Left lung (tissue), 10 donors: ENCODE measurements around the gene ZCCHC8. TPM values are rescaled to one million over a fixed set of nuclear protein-coding genes. Genes with fewer than 3 reads are reported as not detected.
"Not testable (repeated sequence)": the region's sequence is repeated elsewhere in the genome, so short reads cannot be mapped to it uniquely, and the experiment has no call there.

Source experiments
- ATAC-seq: fragments of 200-7000 bp; cut with Tn5 transposase; one replicate; pipeline ENCODE4 v1.9.1; 2020; ENCODE audit warnings: moderate library complexity
- DNase-seq, 4 donors: peaks; one replicate each; pipeline ENCODE4 v3.0.0-alpha.2; 2013 to 2020
- H3K27ac ChIP-seq, 2 donors: fragments of 200-600 bp; sonication (generic) in 1 of 2; one replicate each; pipeline versions ENCODE4 v1.5.0 to v1.8.0; 2020 to 2021
- H3K27me3 ChIP-seq, 2 donors: fragments of 200-600 bp; sonication (generic) in 1 of 2; one replicate each; pipeline versions ENCODE4 v1.5.0 to v1.8.0; 2020 to 2021
- H3K36me3 ChIP-seq, 2 donors: fragments of 200-600 bp; sonication (generic) in 1 of 2; one replicate each; pipeline versions ENCODE4 v1.5.0 to v1.8.0; 2020 to 2021
- H3K4me1 ChIP-seq, 2 donors: fragments of 200-600 bp; one replicate each; pipeline ENCODE4 v1.8.0; 2021
- H3K4me3 ChIP-seq, 2 donors: fragments of 200-600 bp; sonication (generic) in 1 of 2; one replicate each; pipeline versions ENCODE4 v1.5.0 to v1.8.0; 2020 to 2021; ENCODE audit warnings: mild to moderate bottlenecking in 1 of 2
- H3K9me3 ChIP-seq, 2 donors: fragments of 200-600 bp; sonication (generic) in 1 of 2; one replicate each; pipeline versions ENCODE4 v1.5.0 to v1.8.0; 2020 to 2021
- intact Hi-C, 2 donors: fragments of 100-400 bp; cut with DNase I; formaldehyde crosslinking; loops; one replicate each; pipeline versions ENCODE4 v1.11.2 to v1.14.2; 2022
- polyA plus RNA-seq, 6 donors: library from polyadenylated mRNA; unstranded; fragments of 120-200 nt; gene quantifications; one replicate each; pipeline ENCODE4 v1.2.1, GENCODE V29; 2013; ENCODE audit not compliant: insufficient read length in 6 of 6
- total RNA-seq, 2 donors: library from RNA; stranded (reverse); fragmentation: NEBNext Ultra II Directional; extraction: Animal tissue kit (Norgen Biotek cat#: 25700); gene quantifications; one replicate each; pipeline ENCODE4 v1.2.1, GENCODE V29; 2021
- TF ChIP-seq, protein P1 (sequence below), 2 donors: fragments of 200-600 bp; sonication (generic) in 1 of 2; IDR thresholded peaks; one replicate each; pipeline versions ENCODE4 v1.5.0 to v1.8.0; 2021; ENCODE audit warnings: antibody characterized with exemption in 2 of 2
- donor health status: DM: no; HTN: yes; CAD: no.
- donor health status: DM: no; HTN: no; CAD: no.

ZCCHC8 gene
- total and polyA plus RNA-seq, 8 donors, result 18.1 to 59.0 (median 48.0) TPM

DNA sequence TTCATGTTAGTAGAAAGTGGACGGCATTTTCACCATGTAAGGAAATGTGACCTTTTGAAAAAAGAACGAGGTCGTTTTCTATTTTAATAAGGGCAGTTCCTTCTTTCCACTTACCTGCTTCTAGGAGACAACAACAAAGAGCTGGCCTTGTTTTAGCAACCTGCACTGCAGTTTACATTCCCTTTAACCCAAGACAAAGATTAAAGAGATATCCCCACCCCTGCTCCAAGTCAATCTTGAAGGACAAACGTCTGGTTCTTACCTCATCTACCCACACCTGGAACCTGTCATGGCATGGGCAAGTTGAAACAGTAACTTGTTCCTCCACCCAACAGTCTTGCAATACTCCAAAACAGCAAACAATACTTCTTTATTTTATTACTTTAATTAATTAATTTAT is 32.7 kb downstream of the ZCCHC8 start:
- DNase-seq, result no peak
- no peak overlapping the region for H3K4me3 ChIP-seq
- TF ChIP-seq, protein P1, sequence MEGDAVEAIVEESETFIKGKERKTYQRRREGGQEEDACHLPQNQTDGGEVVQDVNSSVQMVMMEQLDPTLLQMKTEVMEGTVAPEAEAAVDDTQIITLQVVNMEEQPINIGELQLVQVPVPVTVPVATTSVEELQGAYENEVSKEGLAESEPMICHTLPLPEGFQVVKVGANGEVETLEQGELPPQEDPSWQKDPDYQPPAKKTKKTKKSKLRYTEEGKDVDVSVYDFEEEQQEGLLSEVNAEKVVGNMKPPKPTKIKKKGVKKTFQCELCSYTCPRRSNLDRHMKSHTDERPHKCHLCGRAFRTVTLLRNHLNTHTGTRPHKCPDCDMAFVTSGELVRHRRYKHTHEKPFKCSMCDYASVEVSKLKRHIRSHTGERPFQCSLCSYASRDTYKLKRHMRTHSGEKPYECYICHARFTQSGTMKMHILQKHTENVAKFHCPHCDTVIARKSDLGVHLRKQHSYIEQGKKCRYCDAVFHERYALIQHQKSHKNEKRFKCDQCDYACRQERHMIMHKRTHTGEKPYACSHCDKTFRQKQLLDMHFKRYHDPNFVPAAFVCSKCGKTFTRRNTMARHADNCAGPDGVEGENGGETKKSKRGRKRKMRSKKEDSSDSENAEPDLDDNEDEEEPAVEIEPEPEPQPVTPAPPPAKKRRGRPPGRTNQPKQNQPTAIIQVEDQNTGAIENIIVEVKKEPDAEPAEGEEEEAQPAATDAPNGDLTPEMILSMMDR (IDR thresholded peaks at IDR 0.05), result no peak
- H3K9me3 ChIP-seq, result no peaks in the 10 kb centered on the region
- H3K4me1 ChIP-seq, result peaks cover 6 to 24% of the 10 kb centered on the region in 2 donors
- peaks cover 0 to 9% of the 10 kb centered on the region in 2 donors for H3K36me3 ChIP-seq
- intact Hi-C loops, result no loop called here
- H3K27me3 ChIP-seq, result no peaks in the 10 kb centered on the region
- H3K27ac ChIP-seq, result no peak overlapping the region
- no peak for ATAC-seq

DNA sequence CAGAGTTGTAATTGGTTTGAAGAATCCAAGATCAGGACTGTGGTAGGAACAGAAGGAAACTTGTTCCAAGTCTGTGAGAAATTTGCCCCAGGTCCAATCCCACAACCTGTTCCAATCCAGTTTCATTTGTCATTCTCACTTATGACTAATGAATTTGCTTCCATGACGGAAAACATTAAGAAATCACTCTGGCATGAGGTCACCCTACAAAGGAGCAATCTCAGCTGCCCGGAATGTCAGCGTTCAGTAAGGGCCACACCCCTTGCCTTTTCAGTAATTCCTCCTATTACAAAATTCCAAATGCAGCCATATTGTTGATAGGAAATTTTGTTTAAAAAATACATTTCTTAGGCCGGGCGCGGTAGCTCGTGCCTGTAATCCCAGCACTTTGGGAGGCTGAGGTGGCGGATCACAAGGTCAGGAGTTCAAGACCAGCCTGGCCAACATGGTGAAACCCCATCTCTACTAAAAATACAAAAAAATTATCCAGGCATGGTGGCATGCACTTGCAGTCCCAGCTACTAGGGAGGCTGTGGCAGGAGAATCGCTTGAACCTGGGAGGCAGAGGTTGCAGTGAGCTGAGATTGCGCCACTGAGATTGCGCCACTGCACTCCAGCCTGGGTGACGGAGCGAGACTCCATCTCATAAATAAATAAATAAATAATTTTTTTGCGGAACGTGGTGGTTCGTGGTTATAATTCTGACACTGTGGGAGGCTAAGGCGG is 36.3 kb downstream of the ZCCHC8 start:
- ATAC-seq (peak; percentile 85), DNase-seq (peak in 2 of 4 donors; percentile 25 to 50)
- H3K36me3 ChIP-seq, H3K9me3 ChIP-seq, H3K27me3 ChIP-seq, intact Hi-C loops, H3K4me3 ChIP-seq: not testable (repeated sequence)
- H3K4me1 ChIP-seq, result peaks cover 6 to 16% of the 10 kb centered on the region in 2 donors
- peak overlapping the region; percentile 42 to 44 for H3K27ac ChIP-seq

DNA sequence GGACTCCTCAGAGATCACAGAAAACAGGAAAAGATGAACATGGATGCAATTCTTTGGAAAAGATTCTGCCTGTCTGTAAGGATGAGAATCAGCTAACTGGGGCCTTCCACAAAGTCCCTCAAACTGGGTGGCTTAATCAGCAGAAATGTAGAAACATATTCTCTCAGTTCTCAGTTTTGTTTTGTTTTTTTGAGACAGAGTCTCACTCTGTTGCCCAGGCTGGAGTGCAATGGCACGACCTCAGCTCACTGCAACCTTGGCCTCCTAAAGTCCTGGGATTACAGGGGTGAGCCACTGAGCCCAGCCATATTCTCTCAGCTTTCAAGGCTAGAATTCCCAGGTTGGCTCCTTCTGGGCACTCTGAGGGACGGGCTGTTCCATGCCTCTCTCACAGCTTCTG is 40.1 kb downstream of the ZCCHC8 start:
- H3K4me3 ChIP-seq, result no peak overlapping the region
- no peak overlapping the region for H3K27ac ChIP-seq
- no peaks in the 10 kb centered on the region for H3K9me3 ChIP-seq
- intact Hi-C loops, result no loop called here
- no peaks in the 10 kb centered on the region for H3K27me3 ChIP-seq
- ATAC-seq (no peak), DNase-seq (no peak)
- TF ChIP-seq, protein P1 (IDR thresholded peaks at IDR 0.05), result no peak
- no peaks in the 10 kb centered on the region for H3K36me3 ChIP-seq
- H3K4me1 ChIP-seq, result peaks cover 6 to 15% of the 10 kb centered on the region in 2 donors

DNA sequence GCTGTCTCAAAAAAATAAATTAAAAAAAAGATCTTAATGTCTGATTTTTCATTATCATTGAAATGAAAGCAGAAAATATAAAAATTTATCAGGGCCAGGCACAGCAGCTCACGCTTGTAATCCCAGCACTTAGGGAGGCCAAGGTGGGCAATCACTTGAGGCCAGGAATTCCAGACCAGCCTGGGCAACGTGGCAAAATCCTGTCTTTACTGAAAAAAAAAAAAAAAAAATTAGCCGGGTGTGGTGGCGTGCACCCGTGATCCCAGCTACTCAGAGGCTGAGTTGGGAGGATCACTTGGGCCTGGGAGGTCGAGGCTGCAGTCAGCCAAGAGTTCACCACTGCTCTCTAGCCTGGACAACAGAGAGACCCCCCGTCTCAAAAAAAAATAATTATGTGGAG is 40.7 kb downstream of the ZCCHC8 start:
- TF ChIP-seq, protein P1 (IDR thresholded peaks at IDR 0.05), result no peak
- ATAC-seq (no peak), DNase-seq (no peak)
- H3K27me3 ChIP-seq, result no peaks in the 10 kb centered on the region
- no peak overlapping the region for H3K27ac ChIP-seq
- intact Hi-C loops, result no loop called here
- H3K9me3 ChIP-seq, result no peaks in the 10 kb centered on the region
- H3K4me1 ChIP-seq, result peaks cover 6 to 9% of the 10 kb centered on the region in 2 donors
- H3K36me3 ChIP-seq, result no peaks in the 10 kb centered on the region
- H3K4me3 ChIP-seq, result no peak overlapping the region

DNA sequence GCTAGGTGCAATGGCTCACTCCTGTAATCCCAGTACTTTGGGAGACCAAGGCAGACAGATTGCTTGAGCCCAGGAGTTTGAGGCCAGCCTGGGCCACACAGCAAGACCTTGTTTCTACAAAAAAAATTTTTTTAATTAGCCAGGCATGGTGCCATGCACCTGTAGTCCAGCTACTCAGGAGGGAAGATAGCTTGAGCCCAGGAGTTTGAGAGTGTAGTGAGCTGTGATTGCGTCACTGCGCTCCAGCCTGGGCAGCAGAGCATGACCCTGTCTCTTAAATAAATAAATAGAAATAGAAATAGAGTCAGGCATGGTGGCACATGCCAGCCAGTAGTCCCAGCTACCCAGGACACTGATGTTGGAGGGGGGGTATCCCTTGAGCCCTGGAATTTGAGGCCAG is 41.5 kb downstream of the ZCCHC8 start:
- Histone ChIP-seq H3K9me3 (no peaks in the 10 kb centered on the region), H3K36me3 (no peaks in the 10 kb centered on the region), H3K27ac (no peak overlapping the region), H3K4me3 (no peak overlapping the region), H3K27me3 (no peaks in the 10 kb centered on the region), H3K4me1 (peaks cover 0 to under 1% of the 10 kb centered on the region in 2 donors)
- no peak for ATAC-seq
- TF ChIP-seq, protein P1 (IDR thresholded peaks at IDR 0.05), result no peak
- no peak for DNase-seq
- intact Hi-C loops, result no loop called here
